NCI-H345 (cell line): ENCODE measurements around the gene HSPBP1.
"Not testable (repeated sequence)": the region's sequence is repeated elsewhere in the genome, so short reads cannot be mapped to it uniquely, and the experiment has no call there.

Source experiments
- DNase-seq: peaks from one replicate; lab custom pipeline; 2025; lab: John Stamatoyannopoulos, UW

HSPBP1 gene

GRCh38 chr19:55232986-55233385, 46.9 kb downstream of the HSPBP1 start:
- no peak for DNase-seq

DNA sequence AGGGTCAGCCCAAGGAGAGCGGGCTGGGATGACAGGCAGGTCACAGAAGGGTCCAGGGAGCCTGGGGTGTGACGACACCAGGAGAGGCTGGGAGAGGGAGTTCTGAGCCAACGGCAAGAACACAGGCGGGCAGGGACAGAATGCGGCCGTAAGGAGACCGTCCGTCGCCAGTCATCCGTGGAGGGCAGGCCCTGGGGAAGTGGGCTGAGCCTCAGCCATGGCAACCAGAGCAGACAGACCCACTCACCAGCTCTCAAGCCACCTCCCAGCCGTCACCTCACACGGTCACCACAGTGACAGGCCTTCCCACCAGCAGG, 47.7 kb downstream of the HSPBP1 start:
- DNase-seq = no peak

GRCh38 chr19:55231391-55232285, 48.3 kb downstream of the HSPBP1 start:
- no peak for DNase-seq

DNA sequence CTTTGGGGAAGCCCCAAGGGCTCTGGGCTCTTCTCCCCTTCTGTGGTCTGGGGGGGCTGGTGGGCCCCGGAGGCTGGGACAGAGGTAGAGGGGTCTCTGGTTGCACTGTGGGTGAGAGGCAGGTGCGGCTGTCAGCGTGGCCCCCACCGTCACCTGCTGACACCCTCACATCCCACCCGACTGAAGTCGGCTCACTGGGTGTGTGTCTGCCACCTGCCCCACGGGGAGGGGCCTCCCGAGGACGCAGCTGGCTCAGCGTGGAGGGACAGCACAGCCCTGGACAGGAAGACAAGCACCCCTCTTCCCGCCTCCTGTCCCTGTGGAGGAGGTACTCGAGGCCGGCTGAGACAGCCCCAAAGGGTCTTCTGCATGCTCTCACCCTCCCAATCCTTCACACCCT, 49.1 kb downstream of the HSPBP1 start:
- no peak for DNase-seq

DNA sequence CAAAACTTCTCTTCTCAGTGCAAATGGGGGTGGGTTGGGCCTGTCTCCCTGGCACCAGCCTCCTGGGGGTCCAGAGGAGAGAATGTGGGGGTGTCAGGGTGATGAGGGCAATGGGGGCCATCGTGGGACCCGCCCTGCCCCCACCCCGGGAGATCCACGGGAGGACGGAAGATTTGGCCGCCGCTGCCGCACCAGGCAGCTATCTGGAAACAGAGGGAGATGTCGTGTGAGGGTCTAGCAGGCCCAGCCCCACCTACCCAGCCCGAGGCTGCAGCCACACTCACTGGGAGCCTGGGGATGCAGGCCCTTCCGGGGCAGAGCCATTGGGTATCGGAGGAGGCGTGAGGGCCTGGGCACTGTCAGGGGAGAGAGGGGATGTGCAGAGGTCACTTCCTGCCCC, 49.6 kb downstream of the HSPBP1 start:
- no peak for DNase-seq

DNA sequence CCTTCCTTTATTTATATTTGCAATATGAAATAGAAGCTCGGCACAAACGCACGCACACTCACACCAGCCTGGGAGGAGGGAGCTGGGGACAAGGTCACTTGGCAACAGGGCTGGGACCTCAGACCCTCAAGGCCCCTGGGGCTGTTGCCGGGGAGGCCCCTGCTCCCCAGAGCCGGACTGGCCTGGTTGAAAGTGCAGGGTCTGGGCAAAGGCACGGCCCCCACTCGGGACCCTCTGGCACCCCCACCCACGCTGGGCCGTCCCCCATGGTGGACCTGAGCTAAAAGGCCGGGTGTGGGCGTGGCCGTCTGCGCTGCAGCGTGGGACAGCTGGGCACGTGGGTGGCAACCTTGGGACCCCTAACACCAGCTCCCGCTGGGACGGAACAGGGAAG, 50.1 kb downstream of the HSPBP1 start:
- DNase-seq = no peak

GRCh38 chr19:55229145-55229788, 50.6 kb downstream of the HSPBP1 start:
- no peak for DNase-seq

DNA sequence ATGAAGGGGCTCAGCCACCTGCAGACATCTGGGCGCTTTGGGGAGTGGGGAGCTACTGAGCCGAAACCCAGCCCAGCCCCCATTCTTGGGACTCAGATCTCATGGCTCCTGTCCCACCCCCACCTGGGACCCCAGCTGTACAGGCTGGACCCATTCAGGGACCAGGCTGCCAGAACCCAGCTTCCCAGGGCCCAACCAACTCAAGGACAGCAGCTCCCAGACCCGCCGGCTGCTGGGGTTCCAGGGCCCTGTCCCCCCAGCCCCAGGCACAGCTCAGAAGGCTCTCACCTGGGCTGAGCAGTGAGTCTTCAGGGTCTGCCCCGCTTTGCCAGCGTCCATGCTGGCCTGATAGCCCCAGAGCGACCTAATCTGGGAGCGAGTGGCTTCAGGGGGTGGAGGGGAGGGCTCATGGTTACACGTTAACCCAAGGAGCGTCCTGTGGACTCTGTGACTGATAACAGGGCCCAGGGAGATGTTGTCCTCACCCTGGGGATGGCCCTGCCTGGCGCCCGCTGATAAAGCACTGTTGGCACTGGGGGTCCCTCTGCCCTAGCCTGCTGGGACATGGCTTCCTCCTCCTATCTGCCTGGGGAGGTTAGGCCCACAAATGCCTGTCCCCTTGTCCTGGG, 51.4 kb downstream of the HSPBP1 start, which contains the start of gene TMEM86B:
Gene TMEM86B, minus strand, starts transcription at position 361 of the 629 bp plus-strand sequence. Its CDS starts 22 bp downstream, at position 339.
- no peak for DNase-seq

GRCh38 chr19:55228015-55228391, 51.9 kb downstream of the HSPBP1 start:
- no peak for DNase-seq

DNA sequence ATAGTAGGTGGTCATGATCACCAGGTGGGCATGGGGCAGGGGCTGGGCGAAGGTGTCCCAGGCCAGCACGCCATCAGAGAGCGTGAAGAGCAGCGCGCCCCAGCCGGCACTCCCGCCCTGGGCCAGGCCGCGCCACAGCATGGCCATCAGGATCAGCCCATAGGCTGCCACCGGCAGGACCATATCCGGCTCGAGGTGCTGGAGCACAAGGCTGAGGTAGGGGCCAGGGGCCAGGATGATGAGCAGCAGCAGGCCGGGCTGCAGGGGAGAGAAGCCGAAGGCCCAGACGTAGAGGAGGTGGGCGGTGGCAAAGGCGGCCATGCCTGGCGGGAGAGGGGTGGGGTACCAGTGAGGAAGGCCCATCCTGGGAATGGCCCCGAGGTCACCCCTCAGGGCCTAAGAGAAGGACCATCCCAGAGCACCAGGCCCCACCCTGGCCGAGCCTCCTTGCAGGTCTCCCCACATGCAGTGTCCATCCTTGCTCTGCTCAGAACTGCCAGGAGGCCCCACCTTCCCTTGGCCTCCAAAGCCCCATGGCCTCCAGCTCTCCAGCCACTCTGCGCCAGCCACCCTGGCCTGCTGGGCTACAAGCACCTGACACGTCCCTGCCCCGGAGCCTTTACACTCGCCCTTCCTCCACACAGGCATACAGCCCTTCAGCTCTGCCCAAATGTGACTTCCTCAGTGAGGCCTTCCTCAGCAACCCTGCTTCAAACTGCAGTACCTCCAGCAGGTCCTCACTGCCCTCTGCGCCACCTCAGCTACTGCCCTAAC, 52.5 kb downstream of the HSPBP1 start:
- no peak for DNase-seq

- no peak for DNase-seq
These were observed 53.1 kb downstream of the HSPBP1 start for GRCh38 chr19:55226788-55227187.

DNA sequence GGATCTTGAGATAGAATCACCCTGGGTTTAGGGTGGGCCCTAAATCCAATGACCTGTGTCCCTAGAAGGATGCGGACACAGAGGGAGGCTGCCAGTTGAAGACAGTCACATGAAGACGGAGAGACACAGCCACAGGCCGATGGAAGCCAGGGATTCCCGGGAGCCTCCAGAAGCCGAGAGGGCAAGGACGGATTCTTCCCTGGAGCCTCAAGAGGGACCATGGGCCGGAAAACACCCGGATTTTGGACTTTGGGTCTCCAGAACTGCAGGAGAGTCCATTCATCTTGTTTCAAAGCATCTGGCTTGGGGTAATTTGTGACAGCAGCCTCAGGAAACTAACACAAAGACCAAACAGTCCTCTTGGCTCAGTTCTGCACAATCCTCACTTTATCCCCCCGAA, 53.6 kb downstream of the HSPBP1 start:
- DNase-seq = no peak

DNA sequence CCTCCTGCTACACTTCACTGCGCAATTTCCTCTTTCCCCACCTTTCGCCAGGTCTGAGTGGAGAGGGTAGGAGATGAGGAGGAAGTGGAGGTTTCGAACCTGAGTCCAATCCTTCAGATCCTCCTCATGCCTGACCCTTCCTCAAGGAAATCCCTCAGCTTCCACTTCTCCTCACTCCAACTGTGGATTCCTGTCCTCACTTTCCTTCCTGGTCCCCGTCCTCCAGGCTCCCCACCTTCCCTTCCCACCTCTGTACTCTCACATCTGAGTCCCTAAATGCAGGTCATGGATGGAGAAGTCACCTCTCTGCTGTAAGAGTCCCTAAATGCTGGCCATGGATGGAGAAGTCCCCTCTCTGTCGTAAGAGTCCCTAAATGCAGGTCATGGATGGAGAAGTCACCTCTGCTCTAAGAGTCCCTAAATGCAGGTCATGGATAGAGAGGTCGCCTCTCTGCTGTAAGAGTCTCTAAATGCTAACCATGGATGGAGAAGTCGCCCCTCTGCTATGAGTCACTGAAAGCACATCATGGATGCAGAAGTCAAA, 54.4 kb downstream of the HSPBP1 start:
- DNase-seq = no peak

DNA sequence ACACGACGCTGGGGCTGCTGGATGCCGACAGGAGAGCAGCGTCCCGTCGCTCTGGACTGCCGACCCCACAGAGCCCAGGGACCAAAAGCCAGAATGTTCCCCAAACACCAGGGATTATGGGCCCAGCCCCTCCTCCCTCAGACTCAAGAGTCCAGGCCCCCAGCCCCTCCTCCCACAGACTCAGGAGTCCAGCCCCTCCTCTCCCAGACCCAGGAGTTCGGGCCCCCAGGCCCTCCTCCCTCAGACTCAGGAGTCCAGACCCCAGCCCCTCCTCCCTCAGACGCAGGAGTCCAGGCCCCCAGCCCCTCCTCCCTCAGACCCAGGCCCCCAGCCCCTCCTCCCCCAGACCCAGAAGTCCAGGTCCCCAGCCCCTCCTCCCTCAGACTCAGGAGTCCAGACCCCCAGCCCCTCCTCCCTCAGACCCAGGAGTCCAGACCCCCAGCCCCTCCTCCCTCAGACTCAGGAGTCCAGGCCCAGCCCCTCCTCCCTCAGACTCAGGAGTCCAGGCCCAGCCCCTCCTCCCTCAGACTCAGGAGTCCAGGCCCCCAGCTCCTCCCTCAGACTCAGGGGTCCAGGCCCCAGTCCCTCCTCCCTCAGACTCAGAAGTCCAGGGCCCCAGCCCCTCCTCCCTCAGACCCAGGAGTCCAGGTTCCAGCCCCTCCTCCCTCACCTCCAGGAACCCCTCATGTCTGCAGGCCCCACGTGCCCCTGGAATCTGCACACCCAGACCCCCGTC, 55.1 kb downstream of the HSPBP1 start:
- DNase-seq = not testable (repeated sequence)

GRCh38 chr19:55224038-55224665, 55.8 kb downstream of the HSPBP1 start:
- no peak for DNase-seq

DNA sequence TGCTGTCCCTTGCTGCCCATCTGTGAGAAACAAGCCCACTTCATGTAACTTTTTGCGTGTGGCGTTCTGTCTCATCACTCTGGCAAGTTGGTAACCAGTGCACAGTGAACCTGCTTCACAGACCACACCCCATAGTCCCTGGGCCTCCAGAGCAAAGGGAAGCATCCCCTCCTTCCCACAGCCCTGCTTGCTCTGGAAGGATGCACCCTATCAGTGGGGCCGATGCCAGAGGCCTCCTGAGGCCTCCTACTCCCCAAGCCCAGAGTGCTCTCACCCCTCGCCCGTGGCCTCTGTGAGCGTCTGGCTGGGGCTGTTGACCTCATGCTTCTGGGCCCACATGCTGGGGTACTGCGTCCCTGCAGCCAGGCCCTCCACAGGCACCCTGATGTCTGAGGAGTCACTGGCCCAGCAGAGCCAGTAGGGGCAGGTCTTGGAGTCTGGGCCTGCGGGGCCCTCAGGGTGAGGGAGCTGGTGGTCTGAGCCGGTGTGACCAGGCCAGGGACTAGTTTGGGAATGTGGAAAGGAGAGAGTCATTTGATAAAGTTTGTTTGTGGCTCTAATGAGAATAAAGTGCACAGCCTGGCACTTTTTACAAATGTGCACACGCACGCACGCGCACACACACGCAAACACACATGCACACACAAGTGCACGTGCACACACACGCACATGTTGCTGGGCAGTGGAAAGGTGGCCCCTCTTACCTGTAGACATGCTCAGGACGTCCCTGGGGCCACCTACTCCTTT, 56.4 kb downstream of the HSPBP1 start:
- DNase-seq = no peak

GRCh38 chr19:55220525-55220924, 59.4 kb downstream of the HSPBP1 start:
- no peak for DNase-seq

GRCh38 chr19:55216461-55217198, 63.3 kb downstream of the HSPBP1 start:
- peak; percentile 89 for DNase-seq

GRCh38 chr19:55213547-55213946, 66.4 kb downstream of the HSPBP1 start:
- no peak for DNase-seq
